Measurements from ENCODE around the gene SLC66A2. TPM values are rescaled to one million over a fixed set of nuclear protein-coding genes. Genes with fewer than 3 reads are reported as not detected.

SLC66A2 gene
- total RNA-seq, 1 experiment from 2014 or later: 17.4 TPM

GRCh38 chr18:79921984-79922965 is 29.2 kb downstream of the SLC66A2 start:
- DNase-seq (ENCODE audit: low spot score): no peak

GRCh38 chr18:79919089-79919488 is 32.4 kb downstream of the SLC66A2 start:
- no peak for DNase-seq (ENCODE audit: low spot score)

- no peak for DNase-seq (ENCODE audit: low spot score)
Measured at GRCh38 chr18:79918615-79919011, 32.8 kb downstream of the SLC66A2 start.

GRCh38 chr18:79917853-79918614 is 33.4 kb downstream of the SLC66A2 start:
- no peak for DNase-seq (ENCODE audit: low spot score)

- DNase-seq (ENCODE audit: low spot score): no peak
Measured at GRCh38 chr18:79917169-79917852, 34.1 kb downstream of the SLC66A2 start.

- DNase-seq (ENCODE audit: low spot score): no peak
Measured at GRCh38 chr18:79916546-79917168, 34.8 kb downstream of the SLC66A2 start.

- DNase-seq (ENCODE audit: low spot score): no peak
Measured at GRCh38 chr18:79916128-79916494, 35.3 kb downstream of the SLC66A2 start.

GRCh38 chr18:79915161-79916127 is 36.0 kb downstream of the SLC66A2 start:
- DNase-seq (ENCODE audit: low spot score): no peak

- DNase-seq (ENCODE audit: low spot score): no peak
Measured at GRCh38 chr18:79914614-79915160, 36.8 kb downstream of the SLC66A2 start.

- no peak for DNase-seq (ENCODE audit: low spot score)
Measured at GRCh38 chr18:79912994-79913831, 38.2 kb downstream of the SLC66A2 start.

- DNase-seq (ENCODE audit: low spot score): no peak
Measured at GRCh38 chr18:79912409-79912991, 39.0 kb downstream of the SLC66A2 start.

GRCh38 chr18:79911344-79912270 is 39.8 kb downstream of the SLC66A2 start:
- DNase-seq (ENCODE audit: low spot score): no peak

- no peak for DNase-seq (ENCODE audit: low spot score)
Measured at GRCh38 chr18:79910563-79911343, 40.7 kb downstream of the SLC66A2 start.

GRCh38 chr18:79906706-79907105 is 44.7 kb downstream of the SLC66A2 start:
- no peak for DNase-seq (ENCODE audit: low spot score)

- no peak for DNase-seq (ENCODE audit: low spot score)
Measured at GRCh38 chr18:79905993-79906392, 45.5 kb downstream of the SLC66A2 start.

- no peak for DNase-seq (ENCODE audit: low spot score)
Measured at GRCh38 chr18:79905389-79905911, 46.0 kb downstream of the SLC66A2 start.

Data from H4 (cell line).